GM12801 (cell line): ENCODE data around the gene TPRG1.

Experiments used
- TF ChIP-seq, protein P1 (sequence below): IDR thresholded peaks from one replicate; pipeline ENCODE4 v1.5.1; 2011; ENCODE audit warnings: control low read depth; ENCODE audit not compliant: insufficient read length; ENCODE audit errors: extremely low read depth

TPRG1 gene

GRCh38 chr3:189137416-189137815 lies 34.4 kb upstream of the TPRG1 start:
- TF ChIP-seq, protein P1, sequence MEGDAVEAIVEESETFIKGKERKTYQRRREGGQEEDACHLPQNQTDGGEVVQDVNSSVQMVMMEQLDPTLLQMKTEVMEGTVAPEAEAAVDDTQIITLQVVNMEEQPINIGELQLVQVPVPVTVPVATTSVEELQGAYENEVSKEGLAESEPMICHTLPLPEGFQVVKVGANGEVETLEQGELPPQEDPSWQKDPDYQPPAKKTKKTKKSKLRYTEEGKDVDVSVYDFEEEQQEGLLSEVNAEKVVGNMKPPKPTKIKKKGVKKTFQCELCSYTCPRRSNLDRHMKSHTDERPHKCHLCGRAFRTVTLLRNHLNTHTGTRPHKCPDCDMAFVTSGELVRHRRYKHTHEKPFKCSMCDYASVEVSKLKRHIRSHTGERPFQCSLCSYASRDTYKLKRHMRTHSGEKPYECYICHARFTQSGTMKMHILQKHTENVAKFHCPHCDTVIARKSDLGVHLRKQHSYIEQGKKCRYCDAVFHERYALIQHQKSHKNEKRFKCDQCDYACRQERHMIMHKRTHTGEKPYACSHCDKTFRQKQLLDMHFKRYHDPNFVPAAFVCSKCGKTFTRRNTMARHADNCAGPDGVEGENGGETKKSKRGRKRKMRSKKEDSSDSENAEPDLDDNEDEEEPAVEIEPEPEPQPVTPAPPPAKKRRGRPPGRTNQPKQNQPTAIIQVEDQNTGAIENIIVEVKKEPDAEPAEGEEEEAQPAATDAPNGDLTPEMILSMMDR: no peak

GRCh38 chr3:189138901-189139610 lies 32.7 kb upstream of the TPRG1 start:
- TF ChIP-seq, protein P1: no peak

- TF ChIP-seq, protein P1: no peak
Observed at GRCh38 chr3:189139611-189139940, 32.2 kb upstream of the TPRG1 start.

DNA sequence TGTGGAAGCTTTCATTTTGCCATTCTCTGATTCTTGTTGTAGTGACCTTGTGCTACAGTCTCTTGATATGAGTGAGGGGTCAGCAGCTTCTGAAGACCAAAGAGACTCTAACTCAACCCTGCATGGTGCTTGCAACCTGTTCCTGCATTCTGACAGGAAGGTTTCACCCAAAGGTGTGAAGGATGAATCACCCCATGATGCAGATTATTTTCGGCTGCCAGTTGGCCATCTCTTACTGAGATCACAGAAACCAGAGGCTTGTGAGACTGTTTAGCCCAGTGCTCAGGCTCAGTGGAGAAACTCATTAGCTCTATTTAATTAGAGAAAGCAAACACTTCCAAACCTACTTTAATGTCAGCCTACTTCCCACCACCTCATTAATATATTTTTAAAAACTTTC lies 29.2 kb upstream of the TPRG1 start:
- TF ChIP-seq, protein P1: no peak

DNA sequence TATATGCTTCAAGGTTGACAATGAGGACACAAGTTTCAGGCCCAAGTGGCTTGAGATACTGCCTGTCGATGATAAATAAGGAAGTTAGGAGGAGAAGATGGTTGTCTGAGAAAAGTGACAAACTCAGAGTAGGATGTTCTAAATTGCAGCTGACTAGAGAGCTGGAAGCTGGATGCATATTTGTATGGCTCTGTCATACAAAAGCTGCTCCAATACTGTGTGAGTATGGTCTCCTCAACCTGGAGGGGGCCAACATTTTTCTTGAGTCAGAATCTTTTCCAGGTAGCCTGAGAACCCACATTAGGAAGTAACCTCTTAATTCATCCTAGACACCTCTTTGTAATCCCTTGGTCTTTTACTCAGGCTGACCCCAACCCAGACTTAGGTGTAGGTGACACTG lies 28.4 kb upstream of the TPRG1 start:
- TF ChIP-seq, protein P1: no peak

GRCh38 chr3:189143771-189144170 lies 28.0 kb upstream of the TPRG1 start:
- TF ChIP-seq, protein P1: no peak

DNA sequence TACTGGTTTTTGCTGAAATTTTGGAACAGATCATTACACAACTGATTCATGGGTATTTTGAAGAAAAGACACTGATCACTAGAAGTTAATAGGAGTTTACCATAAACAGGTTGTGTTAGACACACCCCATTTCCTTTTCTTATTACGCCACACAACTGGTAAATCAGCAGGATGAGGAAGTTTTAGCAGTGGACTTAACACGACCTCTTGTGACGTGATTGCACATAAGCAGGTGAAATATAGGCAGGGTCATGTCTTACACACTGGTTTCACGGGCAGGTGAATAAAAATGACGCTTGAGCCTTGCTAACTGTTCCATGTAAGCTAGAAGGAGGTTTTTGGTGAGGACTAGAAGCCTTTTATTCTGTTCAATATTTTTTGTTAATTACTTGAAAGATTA lies 27.1 kb upstream of the TPRG1 start:
- TF ChIP-seq, protein P1: no peak
